Activated T-helper 1 cell treated with Interleukin-2 at 50 U/mL for 16 hours (primary cell): ENCODE measurements around the gene PIP4K2C.
"Not testable (repeated sequence)": the region's sequence is repeated elsewhere in the genome, so short reads cannot be mapped to it uniquely, and the experiment has no call there.

Experiments
- DNase-seq: peaks from one replicate; pipeline ENCODE4 v3.0.0-alpha.2; 2020; ENCODE audit warnings: low read depth

PIP4K2C gene

GRCh38 chr12:57636731-57637130, 45.7 kb downstream of the PIP4K2C start:
- DNase-seq = not testable (repeated sequence)

GRCh38 chr12:57637364-57637763, 46.4 kb downstream of the PIP4K2C start:
- DNase-seq = no peak

- no peak for DNase-seq
Measured at GRCh38 chr12:57638096-57638495, 47.1 kb downstream of the PIP4K2C start.

- DNase-seq = no peak
Measured at GRCh38 chr12:57640175-57641042, 49.4 kb downstream of the PIP4K2C start.

GRCh38 chr12:57641699-57642442, 50.9 kb downstream of the PIP4K2C start:
- DNase-seq = no peak

GRCh38 chr12:57645990-57646658, 55.1 kb downstream of the PIP4K2C start:
- DNase-seq = not testable (repeated sequence)

- DNase-seq = not testable (repeated sequence)
Measured at GRCh38 chr12:57646659-57647049, 55.7 kb downstream of the PIP4K2C start.
